Transverse colon (tissue), 4 donors: ENCODE measurements around the gene CHST11.

Experiments used
- POLR2A ChIP-seq: fragments of 450-650 bp; IDR thresholded peaks from one replicate; pipeline ENCODE4 v1.6.1; 2016; ENCODE audit warnings: antibody characterized with exemption, mild to moderate bottlenecking, moderate library complexity
- POLR2AphosphoS5 ChIP-seq, 3 donors: sonication (generic); formaldehyde crosslinking; IDR thresholded peaks; one replicate each; pipeline ENCODE4 v1.6.1; 2016; ENCODE audit warnings: antibody characterized with exemption in 3 of 3
- TF ChIP-seq, protein P1 (sequence below), 5 experiments: fragments of 200-600 bp in 3 of 5; fragments of 450-650 bp in 2 of 5; sonication (generic) in 3 of 5; IDR thresholded peaks; 1 replicate in 2 of 5; 2 replicates in 3 of 5; pipeline ENCODE4 v1.5.1; 2016 to 2017; ENCODE audit warnings: antibody characterized with exemption in 5 of 5, inconsistent platforms in 3 of 5, mild to moderate bottlenecking in 2 of 5, moderate library complexity in 1 of 5

DNA sequence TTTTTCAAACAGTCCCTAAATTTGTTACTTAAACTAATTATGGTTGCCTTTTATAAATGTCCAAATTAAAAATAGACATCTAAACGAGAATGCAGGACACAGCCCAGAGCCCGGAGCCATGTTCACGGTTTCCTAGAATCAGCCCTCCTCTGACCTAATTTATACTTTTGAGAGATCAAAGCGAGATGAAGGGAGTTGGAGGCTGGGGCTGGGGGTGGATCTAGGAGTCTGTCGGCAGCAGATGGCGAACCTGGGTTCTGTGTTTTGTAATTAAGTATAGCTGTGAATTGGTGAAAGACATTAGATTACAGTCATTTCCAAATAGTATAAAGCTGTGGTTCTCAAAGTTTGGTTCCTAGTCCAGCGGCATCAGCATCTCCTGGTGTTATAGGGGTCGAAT lies 291.2 kb downstream of the CHST11 start:
- TF ChIP-seq, protein P1, sequence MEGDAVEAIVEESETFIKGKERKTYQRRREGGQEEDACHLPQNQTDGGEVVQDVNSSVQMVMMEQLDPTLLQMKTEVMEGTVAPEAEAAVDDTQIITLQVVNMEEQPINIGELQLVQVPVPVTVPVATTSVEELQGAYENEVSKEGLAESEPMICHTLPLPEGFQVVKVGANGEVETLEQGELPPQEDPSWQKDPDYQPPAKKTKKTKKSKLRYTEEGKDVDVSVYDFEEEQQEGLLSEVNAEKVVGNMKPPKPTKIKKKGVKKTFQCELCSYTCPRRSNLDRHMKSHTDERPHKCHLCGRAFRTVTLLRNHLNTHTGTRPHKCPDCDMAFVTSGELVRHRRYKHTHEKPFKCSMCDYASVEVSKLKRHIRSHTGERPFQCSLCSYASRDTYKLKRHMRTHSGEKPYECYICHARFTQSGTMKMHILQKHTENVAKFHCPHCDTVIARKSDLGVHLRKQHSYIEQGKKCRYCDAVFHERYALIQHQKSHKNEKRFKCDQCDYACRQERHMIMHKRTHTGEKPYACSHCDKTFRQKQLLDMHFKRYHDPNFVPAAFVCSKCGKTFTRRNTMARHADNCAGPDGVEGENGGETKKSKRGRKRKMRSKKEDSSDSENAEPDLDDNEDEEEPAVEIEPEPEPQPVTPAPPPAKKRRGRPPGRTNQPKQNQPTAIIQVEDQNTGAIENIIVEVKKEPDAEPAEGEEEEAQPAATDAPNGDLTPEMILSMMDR (IDR thresholded peaks at IDR 0.05), result no peak
- no peak for TF ChIP-seq POLR2AphosphoS5 (IDR thresholded peaks at IDR 0.05)
- no peak for TF ChIP-seq POLR2A
